ENCODE data around the gene CHCHD3.
"Not testable (repeated sequence)": the region's sequence is repeated elsewhere in the genome, so short reads cannot be mapped to it uniquely, and the experiment has no call there.

CHCHD3 gene

GRCh38 chr7:132947011-132947410, 134.9 kb downstream of the CHCHD3 start:
- DNase-seq (ENCODE audit: low spot score), result no peak

GRCh38 chr7:132944774-132945173, 137.1 kb downstream of the CHCHD3 start:
- DNase-seq (ENCODE audit: low spot score), result no peak

GRCh38 chr7:132943645-132944044, 138.2 kb downstream of the CHCHD3 start:
- no peak for DNase-seq (ENCODE audit: low spot score)

GRCh38 chr7:132942701-132943100, 139.2 kb downstream of the CHCHD3 start:
- no peak for DNase-seq (ENCODE audit: low spot score)

GRCh38 chr7:132941905-132942304, 140.0 kb downstream of the CHCHD3 start:
- no peak for DNase-seq (ENCODE audit: low spot score)

GRCh38 chr7:132941428-132941827, 140.5 kb downstream of the CHCHD3 start:
- no peak for DNase-seq (ENCODE audit: low spot score)

GRCh38 chr7:132940084-132940483, 141.8 kb downstream of the CHCHD3 start:
- DNase-seq (ENCODE audit: low spot score), result no peak

- no peak for DNase-seq (ENCODE audit: low spot score)
Measured at GRCh38 chr7:132939495-132939894, 142.4 kb downstream of the CHCHD3 start.

GRCh38 chr7:132937286-132937685, 144.6 kb downstream of the CHCHD3 start:
- DNase-seq (ENCODE audit: low spot score), result no peak

GRCh38 chr7:132935608-132936007, 146.3 kb downstream of the CHCHD3 start:
- no peak for DNase-seq (ENCODE audit: low spot score)

- no peak for DNase-seq (ENCODE audit: low spot score)
Measured at GRCh38 chr7:132934017-132934416, 147.9 kb downstream of the CHCHD3 start.

GRCh38 chr7:132933072-132933458, 148.8 kb downstream of the CHCHD3 start:
- DNase-seq (ENCODE audit: low spot score), result no peak

- no peak for DNase-seq (ENCODE audit: low spot score)
Measured at GRCh38 chr7:132932296-132933071, 149.4 kb downstream of the CHCHD3 start.

GRCh38 chr7:132930881-132931280, 151.0 kb downstream of the CHCHD3 start:
- DNase-seq (ENCODE audit: low spot score), result no peak

GRCh38 chr7:132929944-132930343, 151.9 kb downstream of the CHCHD3 start:
- DNase-seq (ENCODE audit: low spot score), result not testable (repeated sequence)

GRCh38 chr7:132919771-132920170, 162.1 kb downstream of the CHCHD3 start:
- DNase-seq (ENCODE audit: low spot score), result no peak

- no peak for DNase-seq (ENCODE audit: low spot score)
Measured at GRCh38 chr7:132915647-132916046, 166.2 kb downstream of the CHCHD3 start.

GRCh38 chr7:132910657-132911056, 171.2 kb downstream of the CHCHD3 start:
- no peak for DNase-seq (ENCODE audit: low spot score)

GRCh38 chr7:132907380-132907940, 174.4 kb downstream of the CHCHD3 start:
- no peak for DNase-seq (ENCODE audit: low spot score)

GRCh38 chr7:132906193-132906835, 175.6 kb downstream of the CHCHD3 start:
- DNase-seq (ENCODE audit: low spot score), result no peak

GRCh38 chr7:132905136-132905535, 176.8 kb downstream of the CHCHD3 start:
- DNase-seq (ENCODE audit: low spot score), result not testable (repeated sequence)

- DNase-seq (ENCODE audit: low spot score), result no peak
Measured at GRCh38 chr7:132904209-132904608, 177.7 kb downstream of the CHCHD3 start.

- not testable (repeated sequence) for DNase-seq (ENCODE audit: low spot score)
Measured at GRCh38 chr7:132902294-132902693, 179.6 kb downstream of the CHCHD3 start.
